GM23338 (cell line): Measurements from ENCODE around the gene MAD1L1. TPM values are rescaled to one million over a fixed set of nuclear protein-coding genes. Genes with fewer than 3 reads are reported as not detected.

ENCODE experiments used
- ATAC-seq: fragments of 200-7000 bp; cut with Tn5 transposase; 3 replicates; pipeline ENCODE4 v1.9.1; 2020
- DNase-seq: peaks from one replicate; pipeline ENCODE4 v3.0.0-alpha.2; 2015; ENCODE audit warnings: low spot score
- H2AFZ ChIP-seq: fragments of 200-600 bp; sonication (generic); 2 replicates; pipeline ENCODE4 v1.8.0; 2016; ENCODE audit warnings: antibody characterized with exemption, mild to moderate bottlenecking, moderate library complexity
- H3F3A ChIP-seq: fragments of 200-600 bp; sonication (generic); replicated peaks from 2 replicates; pipeline ENCODE4 v1.8.0; 2017; ENCODE audit warnings: antibody characterized with exemption, mixed run types, low read depth
- H3K27ac ChIP-seq: fragments of 200-600 bp; sonication (generic); 2 replicates; pipeline ENCODE4 v1.6.1; 2016; ENCODE audit warnings: low read depth
- H3K27me3 ChIP-seq: fragments of 200-600 bp; sonication (generic); 2 replicates; pipeline ENCODE4 v1.8.0; 2016; ENCODE audit warnings: mild to moderate bottlenecking, mixed run types, moderate library complexity; ENCODE audit not compliant: insufficient read depth
- H3K36me3 ChIP-seq: fragments of 200-600 bp; sonication (generic); 2 replicates; pipeline ENCODE4 v1.8.0; 2016; ENCODE audit warnings: mild to moderate bottlenecking; ENCODE audit not compliant: insufficient read depth
- H3K4me1 ChIP-seq: fragments of 200-600 bp; sonication (generic); 2 replicates; pipeline ENCODE4 v1.8.0; 2016; ENCODE audit warnings: mild to moderate bottlenecking, moderate library complexity; ENCODE audit not compliant: insufficient read depth
- H3K4me2 ChIP-seq: fragments of 200-600 bp; sonication (generic); 2 replicates; pipeline ENCODE4 v1.7.1; 2017; ENCODE audit warnings: mixed run types
- H3K4me3 ChIP-seq: fragments of 200-600 bp; sonication (generic); 2 replicates; pipeline ENCODE4 v1.6.1; 2016; ENCODE audit warnings: mixed run types
- H3K79me2 ChIP-seq: fragments of 200-600 bp; sonication (generic); replicated peaks from 2 replicates; pipeline ENCODE4 v1.8.0; 2017; ENCODE audit warnings: mild to moderate bottlenecking; ENCODE audit not compliant: insufficient read depth
- H3K9me2 ChIP-seq: fragments of 200-600 bp; sonication (generic); 2 replicates; pipeline ENCODE4 v1.8.0; 2017; ENCODE audit not compliant: insufficient read depth
- H4K20me1 ChIP-seq: fragments of 200-600 bp; sonication (generic); replicated peaks from 2 replicates; pipeline ENCODE4 v1.8.0; 2017; ENCODE audit warnings: mild to moderate bottlenecking; ENCODE audit not compliant: insufficient read depth
- H3K27ac Mint-ChIP-seq: 2 replicates; pipeline ENCODE4 v1.8.0; 2020; ENCODE audit warnings: inconsistent platforms, mild to moderate bottlenecking, moderate library complexity, mixed read lengths
- H3K27me3 Mint-ChIP-seq: 3 replicates; pipeline ENCODE4 v1.8.0; 2022; ENCODE audit warnings: low read depth, mild to moderate bottlenecking, moderate library complexity, mixed read lengths, inconsistent platforms; ENCODE audit not compliant: insufficient read depth, poor library complexity
- H3K36me3 Mint-ChIP-seq: 3 replicates; pipeline ENCODE4 v1.8.0; 2021; ENCODE audit warnings: low read depth, mild to moderate bottlenecking, inconsistent platforms, moderate library complexity, mixed read lengths
- H3K4me1 Mint-ChIP-seq: 3 replicates; pipeline ENCODE4 v1.8.0; 2020; ENCODE audit warnings: mild to moderate bottlenecking, inconsistent platforms, mixed read lengths
- H3K4me3 Mint-ChIP-seq: 3 replicates; pipeline ENCODE4 v1.8.0; 2021; ENCODE audit warnings: moderate library complexity, mild to moderate bottlenecking, inconsistent platforms, mixed read lengths
- H3K9me3 Mint-ChIP-seq: 3 replicates; pipeline ENCODE4 v1.8.0; 2020; ENCODE audit warnings: moderate library complexity, mild to moderate bottlenecking, inconsistent platforms, mixed read lengths
- CREB1 ChIP-seq: fragments of 250-450 bp; sonication (Bioruptor Pico); IDR thresholded peaks from 2 replicates; pipeline ENCODE4 v1.5.0; 2020; ENCODE audit warnings: low read depth, mild to moderate bottlenecking, moderate library complexity
- EZH2 ChIP-seq: fragments of 200-600 bp; sonication (generic); IDR thresholded peaks from one replicate; pipeline ENCODE4 v1.8.0; 2017; ENCODE audit warnings: antibody characterized with exemption, mild to moderate bottlenecking, low read depth; ENCODE audit not compliant: unreplicated experiment
- EZH2phosphoT487 ChIP-seq: fragments of 200-600 bp; sonication (generic); IDR thresholded peaks from one replicate; pipeline ENCODE4 v1.8.1; 2018; ENCODE audit warnings: antibody characterized with exemption; ENCODE audit not compliant: unreplicated experiment
- JUNB ChIP-seq: IDR thresholded peaks from one replicate; pipeline ENCODE4 v1.6.1; 2016; ENCODE audit warnings: antibody characterized with exemption; ENCODE audit not compliant: unreplicated experiment
- NANOG ChIP-seq: IDR thresholded peaks from 2 replicates; pipeline ENCODE4 v1.6.1; 2016; ENCODE audit warnings: antibody characterized with exemption, borderline replicate concordance
- REST ChIP-seq: IDR thresholded peaks from one replicate; pipeline ENCODE4 v1.6.1; 2018; ENCODE audit warnings: antibody characterized with exemption; ENCODE audit not compliant: unreplicated experiment
- STAT1 ChIP-seq: IDR thresholded peaks from one replicate; pipeline ENCODE4 v1.6.1; 2016; ENCODE audit warnings: antibody characterized with exemption; ENCODE audit not compliant: unreplicated experiment
- ZNF114 ChIP-seq: fragments of 250-450 bp; sonication (Bioruptor Pico); IDR thresholded peaks from 2 replicates; pipeline ENCODE4 v1.5.0; 2020; ENCODE audit warnings: mild to moderate bottlenecking, moderate library complexity
- ZNF462 ChIP-seq: fragments of 250-450 bp; sonication (Bioruptor Pico); IDR thresholded peaks from 2 replicates; pipeline ENCODE4 v1.5.0; 2020; ENCODE audit warnings: mild to moderate bottlenecking, moderate library complexity
- polyA plus RNA-seq: library from polyadenylated mRNA; unstranded; fragments of >200 nt; fragmentation: Nextera tagmentation; extraction: Ambion mirVana; gene quantifications from 2 replicates; pipeline ENCODE4 v1.2.1, GENCODE V29; 2016
- total RNA-seq: library from RNA; depleted of rRNA; stranded (reverse); fragments of >200 nt; shearing (Covaris generic); gene quantifications from 2 replicates; pipeline ENCODE4 v1.2.3, GENCODE V29; 2014
- TF ChIP-seq, protein P1 (sequence below), 2 experiments: fragments of 200-600 bp in 1 of 2; sonication (generic) in 1 of 2; conservative IDR thresholded peaks; 2 replicates each; pipeline versions ENCODE4 v1.5.1 to v1.6.1; 2016 to 2017; ENCODE audit warnings: antibody characterized with exemption in 2 of 2, low read depth in 2 of 2, mild to moderate bottlenecking in 2 of 2, moderate library complexity in 1 of 2

Gene MAD1L1
- total and polyA plus RNA-seq, 2 experiments from 2014 or later: 40.3 to 59.3 TPM

DNA sequence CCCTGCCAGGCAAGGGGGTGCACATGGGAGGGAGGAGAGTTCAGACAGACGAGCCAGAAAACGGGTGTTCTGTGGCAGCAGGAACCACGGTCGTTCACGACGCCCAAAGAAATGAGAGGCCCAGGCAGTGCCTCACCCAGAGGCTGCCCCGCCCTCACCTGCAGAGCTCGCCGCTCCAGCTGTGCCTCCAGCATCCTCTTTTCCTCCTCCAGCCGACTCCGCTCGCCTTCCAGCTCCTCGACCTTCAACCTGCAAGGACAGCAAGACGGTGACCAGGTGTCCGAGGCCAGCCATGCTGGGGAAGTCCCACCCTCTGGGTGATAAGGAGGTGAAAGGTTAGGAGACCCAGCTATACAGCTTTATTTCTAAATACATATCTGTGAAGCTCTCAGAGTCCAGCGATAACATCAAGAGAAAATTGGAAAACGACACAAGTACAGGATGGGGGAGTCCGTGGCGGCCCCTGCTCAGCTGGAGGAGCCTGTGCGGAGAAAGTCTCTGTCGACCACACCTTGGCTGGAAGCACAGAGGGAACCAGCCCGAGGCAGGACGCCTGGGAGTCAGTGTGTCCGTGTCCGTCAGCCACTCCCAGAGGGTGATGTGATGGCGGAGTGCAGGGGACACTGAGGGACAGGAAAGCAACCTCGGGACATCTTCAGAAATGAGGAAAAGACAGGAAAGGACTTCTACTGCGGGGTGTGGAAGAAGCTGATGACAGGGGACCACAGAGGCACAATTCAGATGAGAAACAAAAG is 275.1 kb downstream of the MAD1L1 start:
- no peaks in the 10 kb centered on the region for H3F3A ChIP-seq
- H3K4me1 Mint-ChIP-seq: no peaks in the 10 kb centered on the region; the same call in 1 of the 3 replicates
- ATAC-seq (no peak), DNase-seq (no peak)
- TF ChIP-seq STAT1 (no peak), NANOG (no peak), EZH2phosphoT487 (no peak), REST (no peak), CREB1 (no peak), ZNF462 (CRISPR knock-in tag) (no peak), EZH2 (no peak), ZNF114 (CRISPR knock-in tag) (no peak), JUNB (no peak)
- TF ChIP-seq, protein P1, sequence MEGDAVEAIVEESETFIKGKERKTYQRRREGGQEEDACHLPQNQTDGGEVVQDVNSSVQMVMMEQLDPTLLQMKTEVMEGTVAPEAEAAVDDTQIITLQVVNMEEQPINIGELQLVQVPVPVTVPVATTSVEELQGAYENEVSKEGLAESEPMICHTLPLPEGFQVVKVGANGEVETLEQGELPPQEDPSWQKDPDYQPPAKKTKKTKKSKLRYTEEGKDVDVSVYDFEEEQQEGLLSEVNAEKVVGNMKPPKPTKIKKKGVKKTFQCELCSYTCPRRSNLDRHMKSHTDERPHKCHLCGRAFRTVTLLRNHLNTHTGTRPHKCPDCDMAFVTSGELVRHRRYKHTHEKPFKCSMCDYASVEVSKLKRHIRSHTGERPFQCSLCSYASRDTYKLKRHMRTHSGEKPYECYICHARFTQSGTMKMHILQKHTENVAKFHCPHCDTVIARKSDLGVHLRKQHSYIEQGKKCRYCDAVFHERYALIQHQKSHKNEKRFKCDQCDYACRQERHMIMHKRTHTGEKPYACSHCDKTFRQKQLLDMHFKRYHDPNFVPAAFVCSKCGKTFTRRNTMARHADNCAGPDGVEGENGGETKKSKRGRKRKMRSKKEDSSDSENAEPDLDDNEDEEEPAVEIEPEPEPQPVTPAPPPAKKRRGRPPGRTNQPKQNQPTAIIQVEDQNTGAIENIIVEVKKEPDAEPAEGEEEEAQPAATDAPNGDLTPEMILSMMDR (conservative IDR thresholded peaks at IDR 0.05; ENCODE audit: low read depth in 2 of 2): no peak
- H3K27me3 ChIP-seq: no peaks in the 10 kb centered on the region
- no peaks in the 10 kb centered on the region; the same call in 1 of the 3 replicates for H3K9me3 Mint-ChIP-seq
- H3K4me3 Mint-ChIP-seq: no peak overlapping the region
- no peaks in the 10 kb centered on the region for H3K9me2 ChIP-seq
- H3K79me2 ChIP-seq: no peaks in the 10 kb centered on the region; the same call in none of the 2 replicates
- no peak overlapping the region for H3K4me3 ChIP-seq
- peaks cover 10% of the 10 kb centered on the region for H3K36me3 Mint-ChIP-seq
- H3K4me1 ChIP-seq: no peaks in the 10 kb centered on the region
- no peak overlapping the region for H2AFZ ChIP-seq
- peaks cover 10% of the 10 kb centered on the region for H3K27me3 Mint-ChIP-seq
- no peaks in the 10 kb centered on the region; the same call in 1 of the 2 replicates for H4K20me1 ChIP-seq
- H3K27ac ChIP-seq: no peak overlapping the region
- no peak overlapping the region for H3K4me2 ChIP-seq
- no peaks in the 10 kb centered on the region for H3K36me3 ChIP-seq
- no peak overlapping the region for H3K27ac Mint-ChIP-seq
